GM12878 (cell line): ENCODE measurements around the gene PSMB7. TPM values are rescaled to one million over a fixed set of nuclear protein-coding genes. Genes with fewer than 3 reads are reported as not detected.
A peak's percentile ranks its signal among the peaks of the same experiment; 100 is the strongest.

ENCODE experiments used
- ATAC-seq: fragments of 200-7000 bp; cut with Tn5 transposase; 3 replicates; pipeline ENCODE4 v1.9.1; 2020; ENCODE audit warnings: mild to moderate bottlenecking, moderate library complexity
- BruUV-seq: library from RNA; stranded (reverse); fragments of 400-500 nt; replicated peaks from 2 replicates; lab custom pipeline; 2021; lab: Mats Ljungman, UMichigan
- CTCF ChIA-PET: fragments of 300-600 bp; sonication (Branson Sonifier 250); formaldehyde crosslinking; extraction: SDS; loops from one replicate; lab custom pipeline; 2021; ENCODE audit warnings: inconsistent platforms; lab: Yijun Ruan, JAX
- POLR2A ChIA-PET: fragments of 350-600 bp; formaldehyde crosslinking; extraction: SDS; loops from one replicate; lab custom pipeline; 2021; ENCODE audit warnings: inconsistent platforms; lab: Charles Lee
- RAD21 ChIA-PET: fragments of 300-600 bp; sonication (Branson Sonifier 250); formaldehyde crosslinking; loops from one replicate; lab custom pipeline; 2023; ENCODE audit warnings: antibody characterized with exemption; ENCODE audit not compliant: unreplicated experiment; lab: Charles Lee
- SMC1A ChIA-PET: fragments of 300-600 bp; sonication (Branson Sonifier 250); formaldehyde crosslinking; loops from one replicate; lab custom pipeline; 2023; ENCODE audit not compliant: unreplicated experiment, uncharacterized antibody; lab: Charles Lee
- DNase-seq: peaks from one replicate; pipeline ENCODE4 v3.0.0-alpha.2; 2011; ENCODE audit warnings: low read depth, low spot score
- FAIRE-seq: peaks from 3 replicates; lab custom pipeline; 2011; peaks lifted over from hg19 to GRCh38; lab: Jason Lieb, UNC
- H2AFZ ChIP-seq: 2 replicates; pipeline ENCODE4 v1.6.0; 2011; ENCODE audit warnings: low read depth, low read length, control low read depth; ENCODE audit not compliant: control insufficient read depth
- H3K27ac ChIP-seq: 2 replicates; pipeline ENCODE4 v1.5.1; 2011; ENCODE audit warnings: control low read depth; ENCODE audit not compliant: control insufficient read depth, insufficient read depth
- H3K27me3 ChIP-seq, 2 experiments: replicated peaks in 1 of 2; 2 replicates each; pipeline versions ENCODE4 v1.6.0 to v1.6.1; 2011; ENCODE audit warnings: low read length in 1 of 2; ENCODE audit not compliant: control insufficient read depth in 2 of 2, insufficient read depth in 2 of 2
- H3K36me3 ChIP-seq, 2 experiments: 2 replicates each; pipeline ENCODE4 v1.5.1; 2011; ENCODE audit warnings: low read length in 1 of 2; ENCODE audit not compliant: control insufficient read depth in 2 of 2, insufficient read depth in 2 of 2
- H3K4me1 ChIP-seq: 2 replicates; pipeline ENCODE4 v1.6.1; 2011; ENCODE audit warnings: mild to moderate bottlenecking, low read length, moderate library complexity, mixed read lengths; ENCODE audit not compliant: control insufficient read depth, insufficient read depth
- H3K4me2 ChIP-seq: 2 replicates; pipeline ENCODE4 v1.6.0; 2011; ENCODE audit warnings: control low read depth; ENCODE audit not compliant: control insufficient read depth, insufficient read depth
- H3K4me3 ChIP-seq: fragments of 200-600 bp; sonication (generic); 2 replicates; pipeline ENCODE4 v1.5.1; 2016
- H3K79me2 ChIP-seq: 2 replicates; pipeline ENCODE4 v1.6.0; 2011; ENCODE audit warnings: low read length; ENCODE audit not compliant: control insufficient read depth, insufficient read depth
- H3K9ac ChIP-seq: 2 replicates; pipeline ENCODE4 v1.8.0; 2011; ENCODE audit warnings: low read length, control low read depth, mixed read lengths; ENCODE audit not compliant: control insufficient read depth, insufficient read depth
- H3K9me3 ChIP-seq: replicated peaks from 3 replicates; pipeline ENCODE4 v1.5.1; 2011; ENCODE audit warnings: mild to moderate bottlenecking, low read length; ENCODE audit not compliant: control insufficient read depth, insufficient read depth
- H4K20me1 ChIP-seq: 2 replicates; pipeline ENCODE4 v1.6.0; 2011; ENCODE audit not compliant: control insufficient read depth, insufficient read depth
- NBN ChIP-seq: fragments of 450-650 bp; IDR thresholded peaks from 2 replicates; pipeline ENCODE4 v1.6.1; 2016
- PAX5 ChIP-seq: IDR thresholded peaks from 2 replicates; pipeline ENCODE4 v1.6.1; 2011; ENCODE audit warnings: low read depth, low read length, borderline replicate concordance
- POLR2A ChIP-seq: IDR thresholded peaks from 2 replicates; pipeline ENCODE4 v1.6.1; 2011; ENCODE audit warnings: low read depth, mild to moderate bottlenecking, low read length
- POLR2AphosphoS5 ChIP-seq: IDR thresholded peaks from 2 replicates; pipeline ENCODE4 v1.6.1; 2011; ENCODE audit warnings: mild to moderate bottlenecking, low read length, inconsistent platforms
- WGBS: methylation state at CpG from one replicate; pipeline ENCODE4 v1.1.6; 2016; ENCODE audit warnings: low lambda C conversion rate; ENCODE audit not compliant: insufficient replicate concordance, insufficient coverage; ENCODE audit errors: missing lambda C conversion rate; 5-methylcytosine and 5-hydroxymethylcytosine counted together
- in situ Hi-C: fragments of 300-500 bp; cut with MboI; formaldehyde crosslinking; loops from 9 replicates; pipeline ENCODE4 v1.14.3; 2018; ENCODE audit warnings: mixed read lengths
- intact Hi-C: fragments of 100-400 bp; cut with micrococcal nuclease; formaldehyde crosslinking; loops from one replicate; pipeline ENCODE4 v1.14.2; 2022; ENCODE audit not compliant: unreplicated experiment
- polyA plus RNA-seq, 11 experiments: library from polyadenylated mRNA; depleted of rRNA in 4 of 11; unstranded in 6 of 11; stranded (reverse) in 5 of 11; fragments of >200 nt; fragmentation: Nextera tagmentation in 4 of 11; fragmentation: Illumina TruSeq in 1 of 11; extraction: Ambion mirVana in 4 of 11; extraction: Trizol in 1 of 11; gene quantifications; 1 replicate in 1 of 11; 2 replicates in 10 of 11; pipeline versions ENCODE4 v1.2.1 to v1.2.3, GENCODE V29; 2011 to 2016; ENCODE audit warnings: inconsistent platforms in 2 of 11, missing spikeins in 2 of 11, low read depth in 1 of 11
- total RNA-seq, 4 experiments: library from RNA; depleted of rRNA in 3 of 4; stranded (reverse); fragments of >200 nt in 3 of 4; fragmentation: Illumina TruSeq in 1 of 4; extraction: Trizol in 1 of 4; gene quantifications; 2 replicates each; pipeline versions ENCODE4 v1.2.1 to v1.2.3, GENCODE V29; 2013 to 2021
- TF ChIP-seq, protein P1 (sequence below): IDR thresholded peaks from 2 replicates; pipeline ENCODE4 v1.6.1; 2011; ENCODE audit warnings: borderline replicate concordance, low read depth, mild to moderate bottlenecking, moderate library complexity, low read length; ENCODE audit not compliant: insufficient read depth, poor library complexity, severe bottlenecking

The PSMB7 gene
- total and polyA plus RNA-seq, 10 of the 15 experiments (the other 5 are each of a cell fraction or from before 2014, with no cell fraction given): 174 to 564 (median 268) TPM

- H3K9ac ChIP-seq: no peak overlapping the region
- ATAC-seq: 0 out of 3 replicates have a peak, but pooled peaks have one; percentile 5
- H3K27me3 ChIP-seq: no peaks in the 10 kb centered on the region
- TF ChIP-seq POLR2A: peak; percentile 6
- TF ChIP-seq POLR2AphosphoS5: 0 out of 2 replicates have a peak, but pooled peaks have one; percentile 40
- no peak for TF ChIP-seq NBN
- TF ChIP-seq PAX5: no peak
- TF ChIP-seq, protein P1, sequence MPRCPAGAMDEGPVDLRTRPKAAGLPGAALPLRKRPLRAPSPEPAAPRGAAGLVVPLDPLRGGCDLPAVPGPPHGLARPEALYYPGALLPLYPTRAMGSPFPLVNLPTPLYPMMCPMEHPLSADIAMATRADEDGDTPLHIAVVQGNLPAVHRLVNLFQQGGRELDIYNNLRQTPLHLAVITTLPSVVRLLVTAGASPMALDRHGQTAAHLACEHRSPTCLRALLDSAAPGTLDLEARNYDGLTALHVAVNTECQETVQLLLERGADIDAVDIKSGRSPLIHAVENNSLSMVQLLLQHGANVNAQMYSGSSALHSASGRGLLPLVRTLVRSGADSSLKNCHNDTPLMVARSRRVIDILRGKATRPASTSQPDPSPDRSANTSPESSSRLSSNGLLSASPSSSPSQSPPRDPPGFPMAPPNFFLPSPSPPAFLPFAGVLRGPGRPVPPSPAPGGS: peak; percentile 6
- TF ChIP-seq, all 136 proteins: peak for 3
- CTCF ChIA-PET: no interaction called here
- peaks cover 3% of the 10 kb centered on the region for H3K79me2 ChIP-seq
- no peak overlapping the region for H3K4me2 ChIP-seq
- peaks cover 25 to 38% of the 10 kb centered on the region in 2 experiments for H3K36me3 ChIP-seq
- in situ Hi-C loops: no loop called here
- SMC1A ChIA-PET: no interaction called here
- H4K20me1 ChIP-seq: 0 out of 2 replicates have a peak, but pooled peaks cover 22% of the 10 kb centered on the region
- H3K9me3 ChIP-seq: no peaks in the 10 kb centered on the region
- H3K4me1 ChIP-seq: no peaks in the 10 kb centered on the region
- intact Hi-C loops: loop anchor here (10.0 kb wide), 2 partner anchors 231 to 391 kb away; no protein-coding TSS in a partner anchor
- WGBS: 90% methylated on average over 15 of the region's 15 CpGs
- POLR2A ChIA-PET: interaction anchor here (1.4 kb wide), 1 partner anchor 85 kb away, joined by 3 read pairs; no protein-coding TSS in a partner anchor
- no peak overlapping the region for H3K4me3 ChIP-seq
- DNase-seq (no peak), FAIRE-seq (no peak)
- H3K27ac ChIP-seq: no peak overlapping the region
- no peak overlapping the region for H2AFZ ChIP-seq
- no TSS peak for BruUV-seq
- RAD21 ChIA-PET: interaction anchor here (1.6 kb wide), 1 partner anchor 229 kb away, joined by 4 read pairs; no protein-coding TSS in a partner anchor
Measured at GRCh38 chr9:124355941-124356744, 59.1 kb downstream of the PSMB7 start.
